GM20000 (cell line): Measurements from ENCODE around the gene ZNF804B.

Experiments
- DNase-seq: peaks from one replicate; pipeline ENCODE4 v3.0.0; 2012; ENCODE audit warnings: low spot score
- TF ChIP-seq, protein P1 (sequence below): IDR thresholded peaks from 2 replicates; pipeline ENCODE4 v1.5.1; 2012; ENCODE audit warnings: mild to moderate bottlenecking, control low read depth; ENCODE audit errors: extremely low read depth, missing control alignments

Gene ZNF804B

GRCh38 chr7:88835147-88835728, 75.7 kb downstream of the ZNF804B start:
- TF ChIP-seq, protein P1, sequence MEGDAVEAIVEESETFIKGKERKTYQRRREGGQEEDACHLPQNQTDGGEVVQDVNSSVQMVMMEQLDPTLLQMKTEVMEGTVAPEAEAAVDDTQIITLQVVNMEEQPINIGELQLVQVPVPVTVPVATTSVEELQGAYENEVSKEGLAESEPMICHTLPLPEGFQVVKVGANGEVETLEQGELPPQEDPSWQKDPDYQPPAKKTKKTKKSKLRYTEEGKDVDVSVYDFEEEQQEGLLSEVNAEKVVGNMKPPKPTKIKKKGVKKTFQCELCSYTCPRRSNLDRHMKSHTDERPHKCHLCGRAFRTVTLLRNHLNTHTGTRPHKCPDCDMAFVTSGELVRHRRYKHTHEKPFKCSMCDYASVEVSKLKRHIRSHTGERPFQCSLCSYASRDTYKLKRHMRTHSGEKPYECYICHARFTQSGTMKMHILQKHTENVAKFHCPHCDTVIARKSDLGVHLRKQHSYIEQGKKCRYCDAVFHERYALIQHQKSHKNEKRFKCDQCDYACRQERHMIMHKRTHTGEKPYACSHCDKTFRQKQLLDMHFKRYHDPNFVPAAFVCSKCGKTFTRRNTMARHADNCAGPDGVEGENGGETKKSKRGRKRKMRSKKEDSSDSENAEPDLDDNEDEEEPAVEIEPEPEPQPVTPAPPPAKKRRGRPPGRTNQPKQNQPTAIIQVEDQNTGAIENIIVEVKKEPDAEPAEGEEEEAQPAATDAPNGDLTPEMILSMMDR = peak; percentile 30

GRCh38 chr7:88842201-88842600, 82.7 kb downstream of the ZNF804B start:
- DNase-seq = no peak
- TF ChIP-seq, protein P1 = no peak

More at GRCh38 chr7:88835147-88835728, 75.7 kb downstream of the ZNF804B start:
- DNase-seq = peak; percentile 41

GRCh38 chr7:88845091-88845490, 85.6 kb downstream of the ZNF804B start:
- no peak for DNase-seq
- TF ChIP-seq, protein P1 = no peak

DNA sequence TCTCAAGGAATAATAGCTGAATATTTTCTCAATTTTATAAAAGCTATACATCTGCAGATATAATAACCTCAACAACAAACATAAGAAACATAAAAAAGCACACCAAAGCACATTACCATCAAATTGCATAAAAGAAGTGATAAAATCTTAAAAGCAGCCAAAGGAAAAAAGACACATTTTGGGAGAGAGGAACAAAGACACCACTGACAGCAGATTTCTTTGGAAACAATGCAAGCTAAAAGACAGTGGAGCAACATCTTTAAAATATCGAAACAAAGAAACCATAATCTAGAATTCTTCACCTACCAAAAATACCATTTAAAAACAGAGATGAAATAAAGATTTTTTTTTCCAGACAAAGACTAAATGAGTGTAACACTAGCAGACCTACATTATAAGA, 91.7 kb downstream of the ZNF804B start:
- TF ChIP-seq, protein P1 = no peak

DNA sequence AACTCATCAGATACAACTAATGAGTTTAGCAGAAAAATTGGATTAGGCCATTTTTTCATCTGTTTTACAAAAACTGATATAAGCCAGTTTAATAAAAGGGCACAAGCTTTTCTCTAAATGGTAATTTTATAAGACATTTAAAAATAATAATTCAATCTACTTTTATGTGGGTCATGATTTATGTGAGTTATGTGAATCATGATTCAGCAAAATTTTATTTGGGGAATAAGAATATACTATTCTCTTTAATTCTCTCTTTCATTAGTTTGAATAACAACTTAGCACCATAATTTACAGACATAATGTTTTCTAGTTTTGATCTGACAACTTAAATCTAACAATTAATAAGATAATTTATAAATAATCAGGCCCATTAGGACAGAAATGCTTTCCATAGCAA, 99.8 kb downstream of the ZNF804B start:
- DNase-seq = no peak
- TF ChIP-seq, protein P1 = no peak

More for the DNA sequence above, 91.7 kb downstream of the ZNF804B start:
- DNase-seq = no peak

GRCh38 chr7:88866265-88866863, 106.9 kb downstream of the ZNF804B start:
- TF ChIP-seq, protein P1 = no peak
- DNase-seq = no peak

GRCh38 chr7:88867158-88867557, 107.7 kb downstream of the ZNF804B start:
- TF ChIP-seq, protein P1 = no peak
- DNase-seq = no peak
